HG03045 (cell line): ENCODE results near the gene RGS12.

Experiments used
- ATAC-seq: cut with Tn5 transposase; IDR thresholded peaks from one replicate; pipeline ENCODE4 v1.9.1; 2021; ENCODE audit warnings: mild to moderate bottlenecking, moderate library complexity; ENCODE audit not compliant: unreplicated experiment

The RGS12 gene

DNA sequence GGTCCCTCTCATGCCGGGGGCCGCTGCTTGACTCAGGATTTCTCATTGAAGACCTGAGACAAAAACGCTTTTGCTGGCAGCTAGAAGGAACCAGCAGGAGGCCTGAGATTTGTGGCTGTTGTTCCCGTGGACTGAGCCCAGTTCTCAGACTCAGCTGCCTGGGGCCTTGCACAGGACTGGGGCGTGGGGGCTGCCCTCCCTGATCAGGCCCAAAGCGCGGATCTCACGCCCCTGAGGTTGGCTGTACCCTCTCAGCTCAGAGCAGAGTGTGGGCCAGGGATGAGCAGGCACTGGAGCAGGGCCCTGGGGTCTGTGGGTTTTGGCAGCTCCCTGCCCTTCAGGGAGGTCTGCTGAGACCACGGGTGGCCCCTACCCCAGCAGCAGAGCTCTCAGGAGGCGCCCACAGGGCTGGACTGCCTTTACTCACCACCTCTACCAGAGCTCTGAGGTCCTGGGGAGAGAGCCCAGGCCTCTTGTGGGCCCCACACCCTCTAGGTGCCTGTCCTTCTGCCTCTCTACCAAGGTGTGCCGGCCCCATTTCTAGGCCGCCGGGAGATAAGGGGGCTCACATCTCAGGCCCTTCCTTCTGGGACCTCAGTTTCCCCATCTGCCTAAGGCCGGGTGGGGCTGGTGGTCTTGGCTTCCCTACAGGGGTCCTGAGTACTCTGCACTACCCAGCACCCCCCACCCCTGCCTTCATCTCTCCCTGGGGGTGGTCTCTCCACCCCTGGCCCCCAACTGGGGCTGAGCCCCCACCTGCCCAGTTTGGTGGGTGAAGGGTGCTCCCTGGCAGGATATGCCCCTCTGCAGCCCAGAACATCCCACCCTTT, 38.3 kb upstream of the RGS12 start:
- ATAC-seq, result no peak

DNA sequence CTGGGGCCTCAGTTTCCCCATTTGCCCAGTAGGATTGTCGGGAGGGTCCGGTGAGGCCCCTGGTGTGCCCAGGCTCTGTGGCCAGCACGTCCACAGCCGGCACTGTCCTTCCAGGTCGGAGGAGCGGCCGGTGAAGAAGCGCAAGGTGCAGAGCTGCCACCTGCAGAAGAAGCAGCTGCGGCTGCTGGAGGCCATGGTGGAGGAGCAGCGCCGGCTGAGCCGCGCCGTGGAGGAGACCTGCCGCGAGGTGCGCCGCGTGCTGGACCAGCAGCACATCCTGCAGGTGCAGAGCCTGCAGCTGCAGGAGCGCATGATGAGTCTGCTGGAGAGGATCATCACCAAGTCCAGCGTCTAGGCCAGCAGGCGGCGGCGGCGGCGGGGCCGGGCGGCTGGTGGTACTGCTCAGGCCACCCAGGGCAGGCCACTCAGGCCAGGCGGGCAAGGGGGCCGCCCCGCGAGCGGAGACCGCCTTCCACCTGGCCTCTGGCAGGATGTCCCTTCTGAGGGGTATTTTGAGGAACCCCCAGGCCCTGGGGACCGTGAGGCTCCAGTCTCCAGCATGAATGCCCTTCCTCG, 37.1 kb upstream of the RGS12 start:
- no peak for ATAC-seq

DNA sequence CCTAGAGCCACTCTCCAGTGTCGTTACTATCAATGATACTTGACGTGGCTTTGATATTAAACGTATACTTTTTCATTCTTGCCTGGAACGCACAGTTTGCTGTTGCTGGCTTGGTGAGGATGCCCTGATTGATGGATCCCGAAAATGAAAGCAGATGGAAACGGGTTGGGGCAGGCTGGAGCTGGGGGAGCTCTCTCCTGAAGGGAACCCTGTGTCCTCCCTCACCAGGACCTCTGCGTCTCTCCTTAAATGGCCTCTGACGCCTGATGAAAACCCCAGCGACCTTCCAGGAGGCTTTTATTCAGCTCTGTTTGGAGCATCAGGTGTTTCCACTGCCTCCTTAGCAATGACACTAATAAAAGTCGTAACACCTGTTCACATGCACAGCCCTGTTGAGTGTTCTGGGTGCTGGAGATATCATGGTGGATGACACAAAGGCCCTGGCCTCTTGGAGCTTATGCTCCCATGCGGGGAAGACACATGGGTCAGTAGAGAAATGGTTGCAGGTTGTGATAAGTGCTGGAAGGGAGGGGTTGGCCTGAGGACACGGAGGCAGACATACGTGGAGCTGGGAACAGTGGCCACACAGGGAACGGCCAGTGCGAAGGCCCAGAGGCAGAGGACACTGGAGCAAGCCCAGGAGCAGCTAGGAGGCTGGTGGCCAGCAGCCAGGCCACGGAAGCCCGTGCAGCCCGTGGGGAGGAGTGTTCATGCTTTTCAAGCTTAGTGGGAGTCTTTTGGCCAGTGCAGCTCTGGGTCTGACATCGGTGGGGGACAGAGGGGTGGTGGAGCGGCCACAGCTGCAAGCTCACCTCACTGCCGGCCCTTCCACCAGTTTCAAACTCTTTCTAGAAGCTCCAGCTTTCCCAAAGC, 36.4 kb upstream of the RGS12 start:
- no peak for ATAC-seq

DNA sequence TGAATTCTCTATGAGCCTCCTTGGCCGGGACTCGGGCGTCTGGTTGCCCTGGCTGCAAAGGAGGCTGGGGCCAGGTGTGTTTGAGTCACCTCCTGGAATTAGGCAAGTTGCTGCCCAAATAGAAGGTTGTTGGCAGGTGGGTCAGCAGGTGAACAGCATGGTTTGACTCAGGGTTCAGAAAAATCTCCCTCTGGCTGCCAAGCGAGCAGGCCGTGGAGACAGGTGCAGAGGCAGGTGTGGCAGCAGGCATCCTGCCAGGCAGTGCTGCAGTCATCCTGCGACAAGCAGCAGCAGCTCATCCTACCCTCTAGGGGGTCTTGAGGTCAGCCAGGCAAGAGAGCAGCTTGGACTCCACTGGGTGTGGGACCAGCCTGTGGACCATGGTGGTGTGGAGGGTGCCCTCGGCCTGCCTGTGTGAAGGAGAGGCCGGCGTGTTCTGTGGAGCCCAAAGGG, 35.7 kb upstream of the RGS12 start:
- no peak for ATAC-seq

DNA sequence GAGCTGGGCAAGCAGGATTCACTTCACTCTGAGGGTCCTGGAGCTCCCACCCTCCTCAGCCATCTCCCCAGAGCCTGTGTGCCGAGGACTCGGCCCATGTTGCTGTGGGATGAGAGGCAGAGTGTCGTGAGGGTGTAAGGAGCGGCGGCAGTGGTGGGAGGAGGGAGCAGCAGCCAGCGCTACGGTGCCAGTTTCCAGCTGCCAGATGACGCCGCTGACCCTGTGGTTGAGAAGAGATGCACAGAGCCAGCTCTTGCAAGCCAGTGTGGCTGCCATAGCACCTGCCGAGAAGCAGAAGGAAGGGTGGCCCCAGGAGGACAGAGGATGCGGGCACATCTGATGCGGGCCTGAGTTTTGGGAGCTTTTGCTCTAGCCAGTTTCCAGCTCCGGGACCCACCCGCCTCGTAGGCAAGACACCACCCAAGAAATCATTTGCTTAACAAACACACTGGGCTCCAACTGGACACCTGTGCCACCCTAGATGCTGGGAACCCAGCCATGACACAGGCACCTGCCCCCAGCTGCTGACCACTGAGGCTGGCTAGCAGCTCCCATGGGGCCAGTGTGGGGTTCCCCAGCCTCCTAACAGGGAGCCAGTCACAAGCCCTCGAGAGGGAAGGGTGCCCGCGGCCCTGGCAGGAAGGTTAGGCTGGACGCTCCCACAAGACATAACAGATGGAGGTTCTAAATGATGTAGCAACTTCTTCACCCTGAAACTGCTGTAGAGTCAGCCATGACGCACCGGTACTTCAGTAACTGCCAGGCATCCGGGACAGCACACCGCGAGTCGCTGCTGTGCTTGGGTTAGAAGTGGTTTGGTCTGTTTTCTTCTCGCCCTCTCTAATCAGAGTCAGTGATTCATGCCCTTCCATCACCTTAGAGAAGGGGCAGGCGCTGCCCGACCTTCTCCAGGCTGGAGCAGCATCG, 35.0 kb upstream of the RGS12 start:
- no peak for ATAC-seq

- ATAC-seq, result no peak
Measured at GRCh38 chr4:3261411-3262207, 31.2 kb upstream of the RGS12 start.

- no peak for ATAC-seq
Measured at GRCh38 chr4:3262208-3263052, 30.4 kb upstream of the RGS12 start.

GRCh38 chr4:3263053-3263875, 29.6 kb upstream of the RGS12 start:
- no peak for ATAC-seq

- ATAC-seq, result no peak
Measured at GRCh38 chr4:3263876-3264193, 29.0 kb upstream of the RGS12 start.

DNA sequence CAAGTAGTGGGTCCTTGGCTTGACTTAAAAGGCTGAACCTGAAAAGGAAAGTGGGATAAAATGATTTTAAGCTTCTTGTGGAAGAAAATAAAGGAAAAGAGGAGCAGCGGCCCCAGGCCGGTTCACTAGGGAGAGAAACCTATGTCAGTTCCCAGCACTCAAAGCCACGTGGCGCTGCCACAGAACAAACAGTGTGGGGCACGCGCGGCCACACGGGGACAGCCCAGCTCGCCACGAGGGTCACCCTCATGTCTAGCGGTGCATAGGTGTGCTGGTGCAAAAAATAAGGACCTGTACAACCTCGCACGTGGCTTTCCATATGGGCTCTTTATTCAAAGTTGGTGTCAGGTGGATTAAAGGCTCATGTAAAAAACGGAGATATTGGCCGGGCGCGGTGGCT, 26.7 kb upstream of the RGS12 start:
- ATAC-seq, result no peak

- ATAC-seq, result no peak
Measured at GRCh38 chr4:3267576-3268394, 25.0 kb upstream of the RGS12 start.

DNA sequence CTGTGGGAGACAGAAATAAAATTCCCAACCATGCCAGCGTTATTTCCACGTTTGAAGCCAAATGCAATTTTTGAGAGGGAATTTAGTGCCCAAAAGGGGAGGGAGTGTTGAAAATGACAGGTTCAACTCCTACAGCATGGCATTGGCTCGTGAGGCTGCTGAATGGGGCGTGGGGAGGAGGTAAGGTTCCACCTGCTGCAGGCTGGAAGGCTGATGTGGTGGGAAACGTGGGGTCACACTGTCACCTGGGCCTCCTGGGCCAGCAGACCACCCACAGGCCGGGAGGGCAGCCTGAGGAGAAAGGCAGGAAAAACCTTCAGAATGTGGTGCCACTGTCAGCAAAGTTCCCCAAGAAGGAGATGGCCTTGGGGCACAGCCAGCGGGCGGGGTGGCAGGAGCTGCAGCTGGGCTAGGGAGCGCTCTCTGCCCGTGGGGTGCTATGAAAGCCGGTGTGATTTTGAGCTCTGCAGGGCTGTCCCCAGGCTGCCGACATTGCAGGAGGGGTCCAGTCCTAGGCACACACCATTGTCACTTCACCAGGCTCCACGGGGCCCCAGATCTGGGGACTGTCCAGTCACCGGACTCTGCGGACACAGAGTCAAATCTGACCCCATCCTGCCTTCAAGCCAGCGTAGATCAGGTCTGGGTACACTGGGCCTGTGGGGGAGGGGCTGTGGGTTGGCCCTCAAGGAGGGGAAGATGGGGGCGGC, 24.3 kb upstream of the RGS12 start:
- no peak for ATAC-seq

GRCh38 chr4:3269105-3269927, 23.5 kb upstream of the RGS12 start:
- no peak for ATAC-seq

GRCh38 chr4:3269991-3270611, 22.7 kb upstream of the RGS12 start:
- no peak for ATAC-seq

DNA sequence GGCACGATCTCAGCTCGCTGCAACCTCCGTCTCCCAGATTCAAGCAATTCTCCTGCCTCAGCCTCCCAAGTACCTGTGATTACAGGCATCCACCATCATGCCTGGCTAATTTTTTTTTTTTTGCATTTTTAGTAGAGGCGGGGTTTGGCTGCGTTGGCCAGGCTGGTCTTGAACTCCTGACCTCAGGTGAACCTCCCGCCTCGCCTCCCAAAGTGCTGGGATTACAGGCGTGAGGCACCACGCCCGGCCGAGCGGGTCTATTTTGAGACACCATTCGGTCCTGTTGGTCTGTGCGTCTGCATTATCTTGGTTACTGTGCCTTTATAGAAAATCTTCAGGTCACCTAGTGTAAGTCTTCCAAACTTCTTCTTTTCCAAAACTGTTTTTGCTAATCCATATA, 21.7 kb upstream of the RGS12 start:
- ATAC-seq, result no peak
